ENCODE measurements around the gene KBTBD13.

GRCh38 chr15:65049418-65049840 lies 27.1 kb upstream of the KBTBD13 start:
- TF ChIP-seq CTCF (conservative IDR thresholded peaks at IDR 0.05; ENCODE audit: low read length) (no peak), EZH2phosphoT487 (IDR thresholded peaks at IDR 0.05; ENCODE audit: borderline replicate concordance) (no peak)
